ENCODE results near the gene CDX1. TPM values are rescaled to one million over a fixed set of nuclear protein-coding genes. Genes with fewer than 3 reads are reported as not detected.

Gene CDX1
- total RNA-seq, 2 donors from 2014 or later = 299 to 498 TPM

DNA sequence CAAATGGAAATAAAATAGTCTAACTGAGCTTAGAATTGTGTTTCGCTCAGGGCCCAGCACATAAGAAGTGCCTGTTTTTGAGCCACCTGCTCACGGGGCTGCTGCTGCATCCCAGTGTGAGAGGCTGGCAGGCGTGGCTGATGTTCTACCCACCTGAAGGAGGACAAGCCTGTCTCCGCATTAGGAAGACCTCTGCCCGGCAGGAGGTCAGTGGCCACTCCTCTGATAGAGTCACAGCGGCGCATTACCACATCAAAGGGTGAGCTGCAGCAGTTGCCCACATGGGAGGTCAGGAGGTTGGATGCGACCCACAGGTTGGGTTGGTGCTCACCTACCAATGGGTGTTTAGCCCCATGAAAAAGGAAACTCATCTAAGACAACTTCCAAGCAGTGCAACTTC is 19.6 kb downstream of the CDX1 start:
- TF ChIP-seq, protein P1, sequence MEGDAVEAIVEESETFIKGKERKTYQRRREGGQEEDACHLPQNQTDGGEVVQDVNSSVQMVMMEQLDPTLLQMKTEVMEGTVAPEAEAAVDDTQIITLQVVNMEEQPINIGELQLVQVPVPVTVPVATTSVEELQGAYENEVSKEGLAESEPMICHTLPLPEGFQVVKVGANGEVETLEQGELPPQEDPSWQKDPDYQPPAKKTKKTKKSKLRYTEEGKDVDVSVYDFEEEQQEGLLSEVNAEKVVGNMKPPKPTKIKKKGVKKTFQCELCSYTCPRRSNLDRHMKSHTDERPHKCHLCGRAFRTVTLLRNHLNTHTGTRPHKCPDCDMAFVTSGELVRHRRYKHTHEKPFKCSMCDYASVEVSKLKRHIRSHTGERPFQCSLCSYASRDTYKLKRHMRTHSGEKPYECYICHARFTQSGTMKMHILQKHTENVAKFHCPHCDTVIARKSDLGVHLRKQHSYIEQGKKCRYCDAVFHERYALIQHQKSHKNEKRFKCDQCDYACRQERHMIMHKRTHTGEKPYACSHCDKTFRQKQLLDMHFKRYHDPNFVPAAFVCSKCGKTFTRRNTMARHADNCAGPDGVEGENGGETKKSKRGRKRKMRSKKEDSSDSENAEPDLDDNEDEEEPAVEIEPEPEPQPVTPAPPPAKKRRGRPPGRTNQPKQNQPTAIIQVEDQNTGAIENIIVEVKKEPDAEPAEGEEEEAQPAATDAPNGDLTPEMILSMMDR (IDR thresholded peaks at IDR 0.05) = no peak
- Histone ChIP-seq H3K4me1 (peaks cover 42% of the 10 kb centered on the region), H3K9ac (ENCODE audit: low read depth in 2 of 2, low read length in 2 of 2) (peak overlapping the region in 1 of 2 donors; percentile 65), H3K27ac (peak overlapping the region; percentile 91), H3K4me3 (no peak overlapping the region), H3K27me3 (peaks cover 6% of the 10 kb centered on the region), H3K36me3 (no peaks in the 10 kb centered on the region), H3K9me3 (no peaks in the 10 kb centered on the region)
- intact Hi-C loops (cut with DNase I) = no loop called here
- DNase-seq = no peak

DNA sequence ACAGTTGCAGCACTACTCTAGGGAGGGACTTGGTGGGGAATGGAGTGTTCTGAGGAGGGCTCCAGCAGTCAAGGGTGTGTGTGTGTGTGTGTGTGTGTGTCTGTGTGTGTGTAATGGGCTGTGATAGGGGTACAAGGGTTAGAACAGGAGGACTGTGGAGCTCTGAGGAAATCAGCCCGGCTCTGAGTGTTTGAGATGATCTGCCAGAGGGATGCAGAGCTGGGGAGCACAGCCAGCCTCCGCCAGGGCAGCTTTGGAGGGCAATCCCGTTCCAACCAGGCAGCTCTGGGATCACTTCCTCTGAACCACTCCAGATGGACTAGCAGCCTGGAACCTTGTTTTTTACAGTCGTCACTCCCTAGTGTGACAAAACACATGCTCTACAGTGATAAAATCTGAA is 20.3 kb downstream of the CDX1 start:
- Histone ChIP-seq H3K9me3 (no peaks in the 10 kb centered on the region), H3K4me1 (peaks cover 37% of the 10 kb centered on the region), H3K9ac (ENCODE audit: low read depth in 2 of 2, low read length in 2 of 2) (peak overlapping the region in 1 of 2 donors; percentile 65), H3K27ac (peak overlapping the region; percentile 9), H3K27me3 (peaks cover 6% of the 10 kb centered on the region), H3K4me3 (no peak overlapping the region), H3K36me3 (no peaks in the 10 kb centered on the region)
- TF ChIP-seq, protein P1 (IDR thresholded peaks at IDR 0.05) = no peak
- intact Hi-C loops (cut with DNase I) = no loop called here
- peak; percentile 36 for DNase-seq

DNA sequence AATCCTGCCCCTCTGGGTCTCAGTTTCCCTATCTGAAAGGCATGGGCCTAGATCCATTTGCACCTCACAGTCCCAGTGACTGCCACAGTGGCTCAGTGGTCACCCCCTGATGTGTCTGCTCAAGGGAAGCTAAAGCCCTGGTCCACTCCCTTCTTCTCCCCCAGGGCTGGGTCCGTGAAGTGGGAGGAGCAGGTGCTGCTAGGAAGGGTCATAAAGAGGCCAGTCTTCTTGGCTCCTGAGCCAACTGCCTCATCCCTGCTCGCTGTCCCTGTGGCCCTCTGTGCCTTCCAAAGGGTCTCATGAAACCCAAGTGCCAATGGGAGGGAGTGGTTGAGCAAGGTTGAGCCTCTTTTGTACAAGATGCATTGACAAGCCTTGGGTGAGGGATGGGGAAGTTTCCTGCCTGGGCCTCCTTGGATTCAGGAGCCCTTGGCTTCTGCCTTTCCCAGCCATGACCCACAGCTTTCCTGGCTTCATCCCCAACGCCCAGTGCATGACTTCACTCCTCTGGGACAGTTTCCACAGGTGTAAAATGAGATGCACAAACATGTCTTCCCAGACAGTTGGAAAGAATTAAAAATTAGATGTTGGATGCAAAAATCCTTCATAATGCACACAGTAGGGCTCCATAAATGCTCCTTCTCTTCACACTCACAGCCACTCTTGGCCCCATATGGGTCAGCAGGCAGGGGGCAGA is 21.7 kb downstream of the CDX1 start:
- intact Hi-C loops (cut with DNase I) = no loop called here
- peaks cover 29% of the 10 kb centered on the region for H3K4me1 ChIP-seq

DNA sequence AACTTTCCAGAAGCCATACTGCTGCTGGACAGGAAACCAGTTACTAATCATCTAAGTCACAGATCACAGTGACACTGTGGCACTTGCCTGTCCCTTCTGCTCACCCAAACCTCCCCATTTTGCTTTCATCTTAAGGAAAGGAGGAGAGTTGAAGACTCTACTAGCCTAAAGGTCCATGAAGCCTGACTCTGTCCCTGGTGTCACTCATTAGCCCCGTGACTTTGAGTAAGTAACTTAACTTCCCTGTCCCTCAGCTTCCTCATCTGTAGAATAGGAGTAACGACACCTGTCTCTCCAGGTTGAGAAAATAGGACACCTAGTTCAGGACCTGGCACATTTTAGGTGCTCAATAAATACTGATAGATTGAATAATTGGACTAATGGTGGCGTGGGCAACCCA is 22.7 kb downstream of the CDX1 start:
- H3K27ac ChIP-seq = no peak overlapping the region
- TF ChIP-seq, protein P1 (IDR thresholded peaks at IDR 0.05) = no peak
- peak; percentile 26 for DNase-seq
- H3K9ac ChIP-seq (ENCODE audit: low read depth in 2 of 2, low read length in 2 of 2) = peak overlapping the region in 1 of 2 donors; percentile 55
- intact Hi-C loops (cut with DNase I) = no loop called here
- peaks cover 19% of the 10 kb centered on the region for H3K4me1 ChIP-seq
- H3K36me3 ChIP-seq = no peaks in the 10 kb centered on the region
- peaks cover 6% of the 10 kb centered on the region for H3K27me3 ChIP-seq
- no peak overlapping the region for H3K4me3 ChIP-seq
- no peaks in the 10 kb centered on the region for H3K9me3 ChIP-seq

More for the DNA sequence above, 21.7 kb downstream of the CDX1 start:
- DNase-seq = peak; percentile 55
- H3K27ac ChIP-seq = no peak overlapping the region
- H3K27me3 ChIP-seq = peaks cover 6% of the 10 kb centered on the region
- H3K9me3 ChIP-seq = no peaks in the 10 kb centered on the region
- H3K4me3 ChIP-seq = no peak overlapping the region
- peak overlapping the region in 1 of 2 donors; percentile 48 for H3K9ac ChIP-seq (ENCODE audit: low read depth in 2 of 2, low read length in 2 of 2)
- TF ChIP-seq, protein P1 (IDR thresholded peaks at IDR 0.05) = no peak
- no peaks in the 10 kb centered on the region for H3K36me3 ChIP-seq

DNA sequence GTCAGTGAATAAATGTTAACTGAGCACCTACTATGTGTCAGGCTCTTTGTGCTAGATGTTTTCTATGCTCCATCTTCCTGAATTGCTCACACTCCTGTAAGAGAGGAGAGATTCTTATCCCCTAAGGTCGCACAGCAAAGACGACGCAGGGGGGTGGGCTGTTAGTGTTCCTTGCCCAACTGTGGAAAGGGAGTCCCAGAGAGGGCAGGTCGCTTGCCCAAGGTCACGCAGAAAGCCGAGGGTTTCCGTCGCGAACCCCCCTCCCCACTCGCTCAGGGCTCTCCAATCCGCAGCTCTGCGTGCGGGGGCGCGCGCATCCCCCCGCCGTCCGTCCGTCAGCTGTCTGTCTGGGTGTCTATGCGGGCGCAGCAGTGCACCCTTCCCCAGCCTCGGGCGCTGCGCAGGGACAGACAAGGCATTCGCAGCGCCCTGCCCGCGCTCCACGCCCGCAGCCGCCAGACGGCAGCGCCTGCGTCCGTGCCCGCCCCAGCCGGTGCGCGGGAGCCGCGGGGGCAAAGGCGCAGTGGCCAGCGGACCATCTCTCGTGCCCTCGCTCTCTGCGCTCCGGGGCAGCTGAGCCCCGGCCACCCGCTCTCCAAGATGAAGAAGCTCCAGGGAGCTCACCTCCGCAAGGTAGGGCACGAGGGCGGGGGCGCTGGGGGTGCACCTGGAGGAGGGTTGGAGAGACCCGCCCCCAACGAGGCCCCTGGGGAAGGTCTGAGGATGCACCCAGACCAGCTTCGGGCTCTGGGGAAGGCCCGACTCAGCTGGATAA is 23.3 kb downstream of the CDX1 start, which contains the start of gene SLC6A7:
Gene SLC6A7, plus strand, starts transcription at position 335 of the 775 bp plus-strand sequence. Its CDS starts 266 bp downstream, at position 601.
- H3K27me3 ChIP-seq = peaks cover 6% of the 10 kb centered on the region
- H3K9me3 ChIP-seq = no peaks in the 10 kb centered on the region
- H3K27ac ChIP-seq = no peak within 1 kb of the TSS
- H3K4me3 ChIP-seq = peak within 1 kb of the TSS; percentile 19
- TF ChIP-seq, protein P1 (IDR thresholded peaks at IDR 0.05) = no peak
- peak within 1 kb of the TSS in 1 of 2 donors; percentile 55 for H3K9ac ChIP-seq (ENCODE audit: low read depth in 2 of 2, low read length in 2 of 2)
- intact Hi-C loops (cut with DNase I) = no loop called here
- no peak for DNase-seq
- H3K36me3 ChIP-seq = no peaks in the 10 kb centered on the region
- peaks cover 14% of the 10 kb centered on the region for H3K4me1 ChIP-seq

Measured in colonic mucosa (tissue), 4 donors.